B cell (primary cell): ENCODE data around the gene RFXAP. TPM values are rescaled to one million over a fixed set of nuclear protein-coding genes. Genes with fewer than 3 reads are reported as not detected.

ENCODE experiments used
- ATAC-seq: fragments of 200-7000 bp; cut with Tn5 transposase; one replicate; pipeline ENCODE4 v1.10.0; 2021; ENCODE audit warnings: low read depth, mild to moderate bottlenecking, moderate number of reproducible peaks, moderate library complexity
- CTCF ChIA-PET: fragments of 350-600 bp; sonication (Branson Sonifier 250); formaldehyde crosslinking; loops from one replicate; lab custom pipeline; 2021; ENCODE audit warnings: antibody characterized with exemption, inconsistent platforms; lab: Charles Lee
- POLR2A ChIA-PET: fragments of 350-600 bp; sonication (Branson Sonifier 250); formaldehyde crosslinking; loops from one replicate; lab custom pipeline; 2021; ENCODE audit warnings: antibody characterized with exemption; lab: Charles Lee
- DNase-seq: peaks from one replicate; pipeline ENCODE4 v3.0.0; 2013
- H2AFZ ChIP-seq: 2 replicates; pipeline ENCODE4 v1.6.1; 2012; ENCODE audit warnings: mild to moderate bottlenecking, low read depth, low read length; ENCODE audit not compliant: insufficient read depth, poor library complexity, severe bottlenecking
- H3K27ac ChIP-seq, 2 donors: 1 replicate in 1 of 2; 2 replicates in 1 of 2; pipeline ENCODE4 v1.5.1; 2012 to 2013; ENCODE audit warnings: low read length in 2 of 2, mild to moderate bottlenecking in 2 of 2, moderate library complexity in 1 of 2
- H3K27me3 ChIP-seq, 4 experiments: fragments of 200-600 bp in 1 of 4; sonication (generic) in 1 of 4; replicated peaks in 1 of 4; 1 replicate in 2 of 4; 2 replicates in 2 of 4; pipeline versions ENCODE4 v1.6.1 to v1.7.0; 2013 to 2016; ENCODE audit warnings: low read length in 3 of 4, mild to moderate bottlenecking in 2 of 4, mixed read lengths in 1 of 4, moderate library complexity in 1 of 4; ENCODE audit not compliant: insufficient read depth in 4 of 4, control insufficient read depth in 3 of 4; ENCODE audit errors: control extremely low read depth in 1 of 4
- H3K36me3 ChIP-seq, 2 experiments: replicated peaks in 1 of 2; 1 replicate in 1 of 2; 2 replicates in 1 of 2; pipeline versions ENCODE4 v1.6.1 to v1.7.1; 2013; ENCODE audit warnings: low read length in 1 of 2; ENCODE audit not compliant: insufficient read depth in 2 of 2, control insufficient read depth in 1 of 2; ENCODE audit errors: control extremely low read depth in 1 of 2, extremely low read depth in 1 of 2
- H3K4me1 ChIP-seq, 2 donors: fragments of 200-600 bp in 1 of 2; sonication (generic) in 1 of 2; 1 replicate in 1 of 2; 2 replicates in 1 of 2; pipeline versions ENCODE4 v1.5.1 to v1.6.1; 2013 to 2017; ENCODE audit warnings: low read length in 2 of 2; ENCODE audit not compliant: control insufficient read depth in 2 of 2, insufficient read depth in 2 of 2
- H3K4me2 ChIP-seq: replicated peaks from 2 replicates; pipeline ENCODE3; 2012; ENCODE audit warnings: mild to moderate bottlenecking, low read depth, low read length; ENCODE audit not compliant: poor library complexity, severe bottlenecking
- H3K4me3 ChIP-seq, 5 experiments: fragments of 200-600 bp in 1 of 5; sonication (generic) in 1 of 5; 1 replicate in 3 of 5; 2 replicates in 2 of 5; pipeline versions ENCODE4 v1.5.1 to v1.7.0; 2011 to 2016; ENCODE audit warnings: low read length in 4 of 5, mild to moderate bottlenecking in 4 of 5, low read depth in 2 of 5, control low read depth in 1 of 5, moderate library complexity in 1 of 5; ENCODE audit not compliant: insufficient read depth in 1 of 5; ENCODE audit errors: control extremely low read depth in 1 of 5, extremely low read depth in 1 of 5
- H3K79me2 ChIP-seq: fragments of 200-600 bp; sonication (generic); one replicate; pipeline ENCODE4 v1.6.0; 2016; ENCODE audit warnings: low read length; ENCODE audit not compliant: control insufficient read depth, insufficient read depth
- H3K9ac ChIP-seq: fragments of 200-600 bp; sonication (generic); 2 replicates; pipeline ENCODE4 v1.6.1; 2017; ENCODE audit warnings: mild to moderate bottlenecking, low read length, moderate library complexity
- H3K9me3 ChIP-seq, 3 donors: one replicate each; pipeline versions ENCODE4 v1.6.1 to v1.7.1; 2013; ENCODE audit warnings: low read length in 2 of 3; ENCODE audit not compliant: control insufficient read depth in 2 of 3, insufficient read depth in 1 of 3; ENCODE audit errors: control extremely low read depth in 1 of 3
- H4K20me1 ChIP-seq: 2 replicates; pipeline ENCODE4 v1.6.0; 2012; ENCODE audit warnings: mild to moderate bottlenecking, low read length; ENCODE audit not compliant: insufficient read depth, control insufficient read depth, poor library complexity, severe bottlenecking
- H3K27ac Mint-ChIP-seq: one replicate; pipeline ENCODE4 v1.8.0; 2021; ENCODE audit warnings: mixed read lengths
- H3K27me3 Mint-ChIP-seq: one replicate; pipeline ENCODE4 v1.8.0; 2021; ENCODE audit warnings: mixed read lengths
- H3K4me1 Mint-ChIP-seq: one replicate; pipeline ENCODE4 v1.8.0; 2021; ENCODE audit warnings: mixed read lengths
- H3K4me3 Mint-ChIP-seq: one replicate; pipeline ENCODE4 v1.8.0; 2021; ENCODE audit warnings: mixed read lengths
- H3K9me3 Mint-ChIP-seq: one replicate; pipeline ENCODE4 v1.8.0; 2022; ENCODE audit warnings: mixed read lengths; ENCODE audit not compliant: insufficient read depth
- EZH2 ChIP-seq: IDR thresholded peaks from 2 replicates; pipeline ENCODE4 v1.6.1; 2012; ENCODE audit warnings: borderline replicate concordance, low read depth, mild to moderate bottlenecking, moderate library complexity, low read length; ENCODE audit not compliant: insufficient read depth, poor library complexity, severe bottlenecking
- WGBS: methylation state at CpG from one replicate; pipeline ENCODE4 v1.1.5; 2013; ENCODE audit warnings: missing lambda C conversion rate; ENCODE audit not compliant: insufficient coverage; 5-methylcytosine and 5-hydroxymethylcytosine counted together
- intact Hi-C: fragments of 100-400 bp; cut with micrococcal nuclease; formaldehyde crosslinking; loops from one replicate; pipeline ENCODE4 v1.10.0; 2022
- polyA plus RNA-seq: library from polyadenylated mRNA; depleted of rRNA; stranded (reverse); fragments of >200 nt; gene quantifications from 2 replicates; pipeline ENCODE4 v1.2.3, GENCODE V29; 2012
- total RNA-seq, 2 donors: library from RNA; stranded (reverse); fragments of 120-200 nt in 1 of 2; gene quantifications; 1 replicate in 1 of 2; 2 replicates in 1 of 2; pipeline versions ENCODE4 v1.2.3 to v1.2.4, GENCODE V29; 2013 to 2022
- TF ChIP-seq, protein P1 (sequence below): fragments of 200-600 bp; IDR thresholded peaks from one replicate; pipeline ENCODE4 v1.8.0; 2022; ENCODE audit warnings: antibody characterized with exemption, mild to moderate bottlenecking

RFXAP gene
- total and polyA plus RNA-seq, 2 donors (not counting 1 experiment from before 2014, with no cell fraction given), result 6.6 to 13.5 TPM

DNA sequence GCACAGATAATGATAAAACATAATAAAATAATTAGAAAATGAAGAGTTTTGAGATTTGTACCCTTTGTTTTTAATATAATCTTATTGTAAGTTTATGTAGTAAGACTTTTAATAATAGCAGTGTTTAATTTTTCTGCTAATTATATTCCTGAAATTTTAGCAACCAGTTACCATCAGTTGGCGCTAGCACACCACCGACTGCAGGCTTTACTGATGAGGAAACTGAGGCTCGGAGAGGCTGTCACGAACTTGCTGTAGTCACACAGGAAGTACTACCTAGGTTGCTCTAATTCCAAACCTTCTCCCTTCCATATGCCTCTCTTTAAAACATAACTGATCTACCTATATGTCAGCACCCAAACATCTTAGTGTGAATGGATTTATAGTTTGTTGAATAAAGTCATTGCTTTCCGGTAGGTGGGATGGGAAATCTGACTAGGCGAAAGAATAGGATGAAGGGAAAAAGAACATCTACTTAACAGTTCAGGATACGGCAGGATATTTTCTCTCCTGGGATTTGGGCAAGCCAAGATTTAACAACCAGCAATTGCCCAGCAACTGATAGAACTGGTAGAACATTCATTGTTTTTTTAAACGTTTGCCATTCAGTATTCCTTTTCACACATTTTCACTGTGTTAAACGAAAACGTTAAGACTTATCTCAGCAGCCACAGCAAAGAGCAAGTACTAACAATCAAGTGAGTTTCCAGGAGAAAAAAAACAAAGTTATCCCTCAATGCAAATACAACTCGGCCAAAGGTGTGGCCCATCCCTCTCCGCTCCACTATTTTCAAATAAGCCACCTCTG, 822 bp upstream of the RFXAP start:
- H3K9ac ChIP-seq, result peak overlapping the region; percentile 69
- peak overlapping the region; percentile 93 for H3K4me2 ChIP-seq
- ChIA-PET CTCF (no interaction called here), POLR2A (no interaction called here)
- H3K4me1 ChIP-seq, result peaks cover 19 to 22% of the 10 kb centered on the region in 2 donors
- ATAC-seq, result peak; percentile 1
- peak overlapping the region; percentile 98 for H2AFZ ChIP-seq
- peak overlapping the region; percentile 91 for H3K27ac Mint-ChIP-seq
- WGBS, result 48% methylated on average over 7 of the region's 12 CpGs
- peaks cover 38% of the 10 kb centered on the region for H3K79me2 ChIP-seq
- intact Hi-C loops, result loop anchor here (2.0 to 5.0 kb wide), 2 partner anchors 1531 to 1876 kb away; partner anchors contain the start of genes NBEA and UFM1
- TF ChIP-seq, protein P1, sequence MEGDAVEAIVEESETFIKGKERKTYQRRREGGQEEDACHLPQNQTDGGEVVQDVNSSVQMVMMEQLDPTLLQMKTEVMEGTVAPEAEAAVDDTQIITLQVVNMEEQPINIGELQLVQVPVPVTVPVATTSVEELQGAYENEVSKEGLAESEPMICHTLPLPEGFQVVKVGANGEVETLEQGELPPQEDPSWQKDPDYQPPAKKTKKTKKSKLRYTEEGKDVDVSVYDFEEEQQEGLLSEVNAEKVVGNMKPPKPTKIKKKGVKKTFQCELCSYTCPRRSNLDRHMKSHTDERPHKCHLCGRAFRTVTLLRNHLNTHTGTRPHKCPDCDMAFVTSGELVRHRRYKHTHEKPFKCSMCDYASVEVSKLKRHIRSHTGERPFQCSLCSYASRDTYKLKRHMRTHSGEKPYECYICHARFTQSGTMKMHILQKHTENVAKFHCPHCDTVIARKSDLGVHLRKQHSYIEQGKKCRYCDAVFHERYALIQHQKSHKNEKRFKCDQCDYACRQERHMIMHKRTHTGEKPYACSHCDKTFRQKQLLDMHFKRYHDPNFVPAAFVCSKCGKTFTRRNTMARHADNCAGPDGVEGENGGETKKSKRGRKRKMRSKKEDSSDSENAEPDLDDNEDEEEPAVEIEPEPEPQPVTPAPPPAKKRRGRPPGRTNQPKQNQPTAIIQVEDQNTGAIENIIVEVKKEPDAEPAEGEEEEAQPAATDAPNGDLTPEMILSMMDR, result no peak
- TF ChIP-seq EZH2, result no peak
- H3K27ac ChIP-seq, result peak overlapping the region in 1 of 2 donors; percentile 79
- peaks cover 4% of the 10 kb centered on the region for H4K20me1 ChIP-seq
- H3K4me3 Mint-ChIP-seq, result peak overlapping the region; percentile 97
- H3K4me1 Mint-ChIP-seq, result peaks cover 43% of the 10 kb centered on the region
- no peak for DNase-seq
- H3K9me3 ChIP-seq, result peaks cover 0 to 3% (median 0%) of the 10 kb centered on the region in 3 donors
- peaks cover 0 to 3% of the 10 kb centered on the region in 2 experiments for H3K36me3 ChIP-seq
- peaks cover 17% of the 10 kb centered on the region for H3K27me3 Mint-ChIP-seq
- H3K27me3 ChIP-seq, result peaks cover 0 to 5% (median 2%) of the 10 kb centered on the region in 4 experiments
- no peaks in the 10 kb centered on the region for H3K9me3 Mint-ChIP-seq
- peak overlapping the region; percentile 54 to 96 (median 69) for H3K4me3 ChIP-seq

DNA sequence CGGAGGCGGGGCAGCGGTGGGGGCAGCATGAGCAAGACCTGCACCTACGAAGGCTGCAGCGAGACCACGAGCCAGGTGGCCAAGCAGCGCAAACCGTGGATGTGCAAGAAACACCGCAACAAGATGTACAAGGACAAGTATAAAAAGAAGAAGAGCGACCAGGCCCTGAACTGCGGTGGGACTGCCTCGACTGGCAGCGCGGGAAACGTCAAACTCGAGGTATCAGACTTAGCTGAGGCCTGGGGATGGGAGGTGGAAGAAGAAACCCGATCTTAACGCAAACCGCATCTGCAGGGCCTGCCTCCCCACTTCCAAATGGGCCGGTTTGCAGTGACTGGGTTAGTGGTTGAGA, 693 bp downstream of the RFXAP start:
- ATAC-seq (peak; percentile 3), DNase-seq (no peak)
- 0% methylated on average over 16 of the region's 20 CpGs for WGBS
- POLR2A ChIA-PET, result interaction anchor here (0.6 kb wide), 1 partner anchor 157 kb away, joined by 7 read pairs; no protein-coding TSS in a partner anchor
- Histone ChIP-seq H3K36me3 (peaks cover 0 to 3% of the 10 kb centered on the region in 2 experiments), H3K27me3 (peaks cover 0 to under 1% (median under 1%) of the 10 kb centered on the region in 4 experiments), H3K9ac (peak overlapping the region; percentile 69), H4K20me1 (peaks cover 13% of the 10 kb centered on the region), H3K4me1 (peaks cover 19 to 22% of the 10 kb centered on the region in 2 donors), H3K79me2 (peaks cover 48% of the 10 kb centered on the region), H3K27ac (peak overlapping the region; percentile 45 to 79), H3K9me3 (no peaks in the 10 kb centered on the region), H3K4me3 (peak overlapping the region; percentile 54 to 96 (median 69)), H3K4me2 (peak overlapping the region; percentile 93), H2AFZ (peak overlapping the region; percentile 98)
- H3K4me1 Mint-ChIP-seq, result peaks cover 47% of the 10 kb centered on the region
- H3K9me3 Mint-ChIP-seq, result no peaks in the 10 kb centered on the region
- intact Hi-C loops, result loop anchor here (1.0 to 5.0 kb wide), 5 partner anchors 180 to 1877 kb away; partner anchors contain the start of genes ALG5, NBEA, SPART and SUPT20H
- H3K4me3 Mint-ChIP-seq, result peak overlapping the region; percentile 97
- H3K27ac Mint-ChIP-seq, result peak overlapping the region; percentile 91
- H3K27me3 Mint-ChIP-seq, result peaks cover 7% of the 10 kb centered on the region
- CTCF ChIA-PET, result no interaction called here
- TF ChIP-seq EZH2, result no peak
- TF ChIP-seq, protein P1, result no peak
